Karpas-422 (cell line): ENCODE results near the gene NADSYN1. TPM values are rescaled to one million over a fixed set of nuclear protein-coding genes. Genes with fewer than 3 reads are reported as not detected.

Experiments
- DNase-seq: peaks from one replicate; pipeline ENCODE4 v3.0.0-alpha.2; 2015
- H2AFZ ChIP-seq: fragments of 200-600 bp; sonication (generic); 2 replicates; pipeline ENCODE4 v1.6.1; 2014; ENCODE audit warnings: antibody characterized with exemption, low read length, mixed read lengths
- H3K27ac ChIP-seq: fragments of 200-600 bp; sonication (generic); 2 replicates; pipeline ENCODE4 v1.5.1; 2014; ENCODE audit warnings: mild to moderate bottlenecking, low read length, moderate library complexity
- H3K27me3 ChIP-seq: fragments of 200-600 bp; sonication (generic); 2 replicates; pipeline ENCODE4 v1.6.1; 2014; ENCODE audit warnings: low read length, mixed read lengths
- H3K36me3 ChIP-seq: fragments of 200-600 bp; sonication (generic); 2 replicates; pipeline ENCODE4 v1.6.1; 2014; ENCODE audit warnings: low read length, mixed read lengths; ENCODE audit not compliant: insufficient read depth
- H3K4me1 ChIP-seq: fragments of 200-600 bp; sonication (generic); 2 replicates; pipeline ENCODE4 v1.6.1; 2014; ENCODE audit warnings: mild to moderate bottlenecking, low read length, mixed read lengths
- H3K4me2 ChIP-seq: fragments of 200-600 bp; sonication (generic); 2 replicates; pipeline ENCODE4 v1.6.1; 2014; ENCODE audit warnings: low read length, low read depth, mild to moderate bottlenecking; ENCODE audit not compliant: poor library complexity, severe bottlenecking
- H3K4me3 ChIP-seq: fragments of 200-600 bp; sonication (generic); 2 replicates; pipeline ENCODE4 v1.5.1; 2014; ENCODE audit warnings: mild to moderate bottlenecking, antibody characterized with exemption, low read length, mixed read lengths
- H3K79me2 ChIP-seq: fragments of 200-600 bp; sonication (generic); 2 replicates; pipeline ENCODE4 v1.6.1; 2014; ENCODE audit warnings: mild to moderate bottlenecking, low read length, mixed read lengths
- H3K9ac ChIP-seq: fragments of 200-600 bp; sonication (generic); 2 replicates; pipeline ENCODE4 v1.6.0; 2014; ENCODE audit warnings: low read length
- H3K9me2 ChIP-seq: fragments of 200-600 bp; sonication (generic), shearing (Covaris generic); replicated peaks from 2 replicates; pipeline ENCODE4 v1.6.0; 2014; ENCODE audit warnings: mild to moderate bottlenecking, low read length, moderate library complexity; ENCODE audit not compliant: insufficient read depth
- H3K9me3 ChIP-seq: fragments of 300-700, 200-600 bp; sonication (generic); 2 replicates; pipeline ENCODE4 v1.6.1; 2014; ENCODE audit warnings: low read length, mixed read lengths
- H4K20me1 ChIP-seq: fragments of 200-600 bp; sonication (generic); 2 replicates; pipeline ENCODE4 v1.6.1; 2014; ENCODE audit warnings: mild to moderate bottlenecking, antibody characterized with exemption, low read length, low read depth; ENCODE audit not compliant: insufficient read depth
- total RNA-seq: library from RNA; depleted of rRNA; stranded (reverse); fragments of >200 nt; shearing (Covaris generic); gene quantifications from 2 replicates; pipeline ENCODE4 v1.2.3, GENCODE V29; 2014; ENCODE audit warnings: low replicate concordance

The NADSYN1 gene
- total RNA-seq, 1 experiment from 2014 or later, result 86.0 TPM

GRCh38 chr11:71476031-71476430 is 23.0 kb downstream of the NADSYN1 start:
- no peak overlapping the region for H3K4me2 ChIP-seq
- no peaks in the 10 kb centered on the region for H3K4me1 ChIP-seq
- H3K27ac ChIP-seq, result no peak overlapping the region
- no peak overlapping the region for H3K9ac ChIP-seq
- H3K79me2 ChIP-seq, result no peaks in the 10 kb centered on the region
- no peaks in the 10 kb centered on the region; the same call in 1 of the 2 replicates for H3K36me3 ChIP-seq
- H3K9me2 ChIP-seq, result no peaks in the 10 kb centered on the region
- no peaks in the 10 kb centered on the region for H4K20me1 ChIP-seq
- DNase-seq, result no peak
- no peaks in the 10 kb centered on the region for H3K9me3 ChIP-seq
- H3K27me3 ChIP-seq, result no peaks in the 10 kb centered on the region
- no peak overlapping the region for H2AFZ ChIP-seq
- H3K4me3 ChIP-seq, result no peak overlapping the region

GRCh38 chr11:71476926-71477640 is 24.1 kb downstream of the NADSYN1 start:
- no peaks in the 10 kb centered on the region for H3K27me3 ChIP-seq
- no peak overlapping the region for H3K4me3 ChIP-seq
- H3K9me2 ChIP-seq, result no peaks in the 10 kb centered on the region
- H2AFZ ChIP-seq, result no peak overlapping the region
- no peaks in the 10 kb centered on the region for H3K79me2 ChIP-seq
- H3K27ac ChIP-seq, result no peak overlapping the region
- no peaks in the 10 kb centered on the region for H3K9me3 ChIP-seq
- H4K20me1 ChIP-seq, result no peaks in the 10 kb centered on the region
- no peaks in the 10 kb centered on the region for H3K4me1 ChIP-seq
- H3K36me3 ChIP-seq, result peaks cover 3% of the 10 kb centered on the region; the same call in 1 of the 2 replicates
- no peak overlapping the region for H3K4me2 ChIP-seq
- H3K9ac ChIP-seq, result no peak overlapping the region
- no peak for DNase-seq

GRCh38 chr11:71477641-71478527 is 24.9 kb downstream of the NADSYN1 start:
- Histone ChIP-seq H3K79me2 (no peaks in the 10 kb centered on the region), H3K9ac (no peak overlapping the region), H3K4me1 (no peaks in the 10 kb centered on the region), H3K36me3 (peaks cover 5% of the 10 kb centered on the region), H3K27ac (no peak overlapping the region), H2AFZ (no peak overlapping the region), H3K4me3 (no peak overlapping the region), H3K9me3 (no peaks in the 10 kb centered on the region), H4K20me1 (no peaks in the 10 kb centered on the region), H3K27me3 (no peaks in the 10 kb centered on the region), H3K4me2 (no peak overlapping the region), H3K9me2 (no peaks in the 10 kb centered on the region)
- no peak for DNase-seq

GRCh38 chr11:71478528-71478840 is 25.5 kb downstream of the NADSYN1 start:
- Histone ChIP-seq H3K9me3 (no peaks in the 10 kb centered on the region), H4K20me1 (no peaks in the 10 kb centered on the region), H2AFZ (no peak overlapping the region), H3K9ac (no peak overlapping the region), H3K4me2 (no peak overlapping the region), H3K9me2 (no peaks in the 10 kb centered on the region), H3K4me1 (no peaks in the 10 kb centered on the region), H3K27ac (no peak overlapping the region), H3K79me2 (no peaks in the 10 kb centered on the region), H3K36me3 (peaks cover 11% of the 10 kb centered on the region), H3K4me3 (no peak overlapping the region), H3K27me3 (no peaks in the 10 kb centered on the region)
- DNase-seq, result no peak

GRCh38 chr11:71481101-71481960 is 28.3 kb downstream of the NADSYN1 start:
- Histone ChIP-seq H4K20me1 (no peaks in the 10 kb centered on the region), H2AFZ (no peak overlapping the region), H3K4me3 (no peak overlapping the region), H3K9ac (no peak overlapping the region), H3K27me3 (no peaks in the 10 kb centered on the region), H3K9me3 (no peaks in the 10 kb centered on the region), H3K36me3 (peaks cover 14% of the 10 kb centered on the region), H3K9me2 (no peaks in the 10 kb centered on the region), H3K4me2 (no peak overlapping the region), H3K4me1 (no peaks in the 10 kb centered on the region), H3K79me2 (no peaks in the 10 kb centered on the region), H3K27ac (no peak overlapping the region)
- DNase-seq, result no peak

- peaks cover 14% of the 10 kb centered on the region for H3K36me3 ChIP-seq
- no peak overlapping the region for H3K27ac ChIP-seq
- no peak overlapping the region for H2AFZ ChIP-seq
- no peaks in the 10 kb centered on the region for H3K79me2 ChIP-seq
- no peak overlapping the region for H3K4me2 ChIP-seq
- no peaks in the 10 kb centered on the region for H3K9me2 ChIP-seq
- no peak overlapping the region for H3K9ac ChIP-seq
- H3K4me3 ChIP-seq, result no peak overlapping the region
- no peak for DNase-seq
- no peaks in the 10 kb centered on the region for H4K20me1 ChIP-seq
- H3K9me3 ChIP-seq, result no peaks in the 10 kb centered on the region
- no peaks in the 10 kb centered on the region for H3K27me3 ChIP-seq
- no peaks in the 10 kb centered on the region for H3K4me1 ChIP-seq
These were observed 29.2 kb downstream of the NADSYN1 start for GRCh38 chr11:71482216-71482615.

- Histone ChIP-seq H4K20me1 (no peaks in the 10 kb centered on the region), H3K9me3 (no peaks in the 10 kb centered on the region), H3K79me2 (no peaks in the 10 kb centered on the region), H3K9ac (no peak overlapping the region), H3K36me3 (peaks cover 14% of the 10 kb centered on the region), H3K4me2 (no peak overlapping the region), H3K27ac (no peak overlapping the region), H2AFZ (no peak overlapping the region), H3K4me1 (no peaks in the 10 kb centered on the region), H3K27me3 (no peaks in the 10 kb centered on the region), H3K9me2 (no peaks in the 10 kb centered on the region), H3K4me3 (no peak overlapping the region)
- no peak for DNase-seq
These were observed 29.9 kb downstream of the NADSYN1 start for GRCh38 chr11:71482746-71483364.
